IMR-90 (cell line): ENCODE results near the gene ROBO1. TPM values are rescaled to one million over a fixed set of nuclear protein-coding genes. Genes with fewer than 3 reads are reported as not detected.

Experiments used
- ATAC-seq: fragments of 200-7000 bp; cut with Tn5 transposase; 2 replicates; pipeline ENCODE4 v1.9.1; 2020; ENCODE audit warnings: low read depth, mild to moderate bottlenecking, moderate library complexity
- BruUV-seq: library from RNA; stranded (reverse); fragments of 400-500 nt; replicated peaks from 2 replicates; lab custom pipeline; 2021; lab: Mats Ljungman, UMichigan
- CTCF ChIA-PET: fragments of 300-600 bp; formaldehyde crosslinking; extraction: SDS; loops from one replicate; lab custom pipeline; 2021; ENCODE audit warnings: antibody characterized with exemption; lab: Yijun Ruan, JAX
- POLR2A ChIA-PET: fragments of 300-600 bp; sonication (Branson Sonifier 250); formaldehyde crosslinking; loops from one replicate; lab custom pipeline; 2022; ENCODE audit warnings: antibody characterized with exemption; ENCODE audit not compliant: unreplicated experiment; lab: Charles Lee
- DNase-seq: peaks from one replicate; pipeline ENCODE4 v3.0.0; 2013
- H2AFZ ChIP-seq: replicated peaks from 2 replicates; pipeline ENCODE3; 2013; ENCODE audit warnings: low read length, mild to moderate bottlenecking; ENCODE audit not compliant: poor library complexity
- H2AK5ac ChIP-seq: 2 replicates; pipeline ENCODE4 v1.6.1; 2013; ENCODE audit warnings: low read depth, low read length, inconsistent platforms
- H2AK9ac ChIP-seq: replicated peaks from 2 replicates; pipeline ENCODE3; 2013; ENCODE audit warnings: mild to moderate bottlenecking, low read depth, low read length, moderate library complexity; ENCODE audit not compliant: poor library complexity
- H2BK120ac ChIP-seq: 2 replicates; pipeline ENCODE4 v1.6.1; 2013; ENCODE audit warnings: low read depth, low read length, inconsistent platforms
- H2BK15ac ChIP-seq: 3 replicates; pipeline ENCODE4 v1.6.1; 2013; ENCODE audit warnings: low read depth, low read length, inconsistent platforms
- H2BK20ac ChIP-seq: 2 replicates; pipeline ENCODE4 v1.6.1; 2013; ENCODE audit warnings: low read depth, mild to moderate bottlenecking, inconsistent platforms, low read length, moderate library complexity
- H2BK5ac ChIP-seq: 2 replicates; pipeline ENCODE4 v1.6.1; 2013; ENCODE audit warnings: mild to moderate bottlenecking, low read depth, low read length, inconsistent platforms; ENCODE audit not compliant: poor library complexity, severe bottlenecking
- H3K14ac ChIP-seq: replicated peaks from 2 replicates; pipeline ENCODE4 v1.6.1; 2013; ENCODE audit warnings: low read depth, low read length, inconsistent platforms
- H3K18ac ChIP-seq: 2 replicates; pipeline ENCODE4 v1.6.1; 2013; ENCODE audit warnings: low read depth, low read length, control low read depth
- H3K23ac ChIP-seq: 2 replicates; pipeline ENCODE4 v1.6.1; 2013; ENCODE audit warnings: low read depth, low read length, inconsistent platforms
- H3K27ac ChIP-seq: 2 replicates; pipeline ENCODE4 v1.5.1; 2013; ENCODE audit warnings: mild to moderate bottlenecking, control low read depth, low read length; ENCODE audit not compliant: insufficient read depth
- H3K27me3 ChIP-seq: 2 replicates; pipeline ENCODE4 v1.6.1; 2013; ENCODE audit warnings: low read length; ENCODE audit not compliant: control insufficient read depth, insufficient read depth
- H3K36me3 ChIP-seq: 2 replicates; pipeline ENCODE4 v1.6.1; 2013; ENCODE audit warnings: low read length, mixed read lengths; ENCODE audit not compliant: control insufficient read depth, insufficient read depth
- H3K4ac ChIP-seq: 2 replicates; pipeline ENCODE4 v1.6.1; 2013; ENCODE audit warnings: low read depth, low read length, inconsistent platforms
- H3K4me1 ChIP-seq: 2 replicates; pipeline ENCODE4 v1.6.1; 2013; ENCODE audit warnings: low read length, mixed read lengths; ENCODE audit not compliant: control insufficient read depth, insufficient read depth
- H3K4me2 ChIP-seq: 2 replicates; pipeline ENCODE4 v1.6.1; 2013; ENCODE audit warnings: low read depth, mild to moderate bottlenecking, control low read depth, low read length, moderate library complexity
- H3K4me3 ChIP-seq: 2 replicates; pipeline ENCODE4 v1.5.1; 2013; ENCODE audit warnings: low read depth, mild to moderate bottlenecking, control low read depth, low read length, moderate library complexity; ENCODE audit not compliant: insufficient read depth
- H3K56ac ChIP-seq: 2 replicates; pipeline ENCODE4 v1.6.1; 2013; ENCODE audit warnings: low read length, inconsistent platforms; ENCODE audit not compliant: insufficient read depth; ENCODE audit errors: extremely low read depth
- H3K79me1 ChIP-seq, 2 experiments: 2 replicates each; pipeline ENCODE4 v1.6.1; 2013; ENCODE audit warnings: low read length in 2 of 2, inconsistent platforms in 1 of 2, low read depth in 1 of 2
- H3K9ac ChIP-seq: 2 replicates; pipeline ENCODE4 v1.6.1; 2013; ENCODE audit warnings: low read depth, low read length, control low read depth
- H3K9me1 ChIP-seq: 2 replicates; pipeline ENCODE4 v1.6.1; 2013; ENCODE audit warnings: low read length, inconsistent platforms; ENCODE audit not compliant: insufficient read depth
- H3K9me3 ChIP-seq: 2 replicates; pipeline ENCODE4 v1.6.1; 2013; ENCODE audit warnings: low read length; ENCODE audit not compliant: control insufficient read depth, insufficient read depth
- H4K20me1 ChIP-seq: 2 replicates; pipeline ENCODE4 v1.6.1; 2013; ENCODE audit warnings: low read length, inconsistent platforms; ENCODE audit not compliant: insufficient read depth
- H4K5ac ChIP-seq: 2 replicates; pipeline ENCODE4 v1.6.1; 2013; ENCODE audit warnings: mild to moderate bottlenecking, low read depth, low read length, control low read depth
- H4K8ac ChIP-seq, 2 experiments: 2 replicates each; pipeline ENCODE4 v1.6.1; 2013; ENCODE audit warnings: low read depth in 2 of 2, low read length in 2 of 2, control low read depth in 1 of 2, inconsistent platforms in 1 of 2
- H4K91ac ChIP-seq: 2 replicates; pipeline ENCODE4 v1.6.1; 2013; ENCODE audit warnings: low read depth, low read length, inconsistent platforms; ENCODE audit not compliant: insufficient read depth
- BHLHE40 ChIP-seq: fragments of 150-350 bp; IDR thresholded peaks from 2 replicates; pipeline ENCODE4 v1.6.1; 2016; ENCODE audit warnings: mild to moderate bottlenecking, low read depth, low read length
- CEBPB ChIP-seq: IDR thresholded peaks from 2 replicates; pipeline ENCODE4 v1.6.1; 2012; ENCODE audit warnings: low read depth, low read length, improper control_type of control experiment
- ELK1 ChIP-seq: fragments of 150-350 bp; IDR thresholded peaks from 2 replicates; pipeline ENCODE4 v1.6.1; 2016; ENCODE audit warnings: low read depth, mild to moderate bottlenecking, low read length, moderate library complexity, borderline replicate concordance
- MXI1 ChIP-seq: IDR thresholded peaks from 2 replicates; pipeline ENCODE4 v1.6.1; 2012; ENCODE audit warnings: low read depth, mild to moderate bottlenecking, low read length, moderate library complexity, borderline replicate concordance
- POLR2A ChIP-seq: IDR thresholded peaks from 2 replicates; pipeline ENCODE4 v1.6.1; 2012; ENCODE audit warnings: mild to moderate bottlenecking, low read depth, low read length
- RAD21 ChIP-seq: IDR thresholded peaks from 2 replicates; pipeline ENCODE4 v1.6.1; 2012; ENCODE audit warnings: low read length, improper control_type of control experiment
- RFX5 ChIP-seq: IDR thresholded peaks from 2 replicates; pipeline ENCODE4 v1.8.0; 2012; ENCODE audit warnings: low read depth, mild to moderate bottlenecking, low read length, moderate library complexity
- SMC3 ChIP-seq: fragments of 150-350 bp; IDR thresholded peaks from 2 replicates; pipeline ENCODE4 v1.6.1; 2016; ENCODE audit warnings: low read depth, mild to moderate bottlenecking, antibody characterized with exemption, low read length, moderate library complexity
- WGBS, 2 experiments: methylation state at CpG; one replicate each; pipeline versions ENCODE4 v1.1.5 to v1.1.7; 2013; ENCODE audit warnings: missing lambda C conversion rate in 2 of 2; ENCODE audit not compliant: insufficient read length in 1 of 2; ENCODE audit errors: extremely low coverage in 2 of 2; 5-methylcytosine and 5-hydroxymethylcytosine counted together
- dilution Hi-C: fragments of 300-500 bp; cut with HindIII; formaldehyde crosslinking; loops from one replicate; pipeline ENCODE4 v1.14.3; 2018; ENCODE audit warnings: low sequenced_read_pairs; ENCODE audit not compliant: unreplicated experiment
- in situ Hi-C: fragments of 300-500 bp; cut with MboI; formaldehyde crosslinking; loops from 3 replicates; pipeline ENCODE4 v1.14.3; 2019; ENCODE audit warnings: low sequenced_read_pairs, inconsistent platforms, mixed read lengths
- intact Hi-C: fragments of 100-400 bp; cut with micrococcal nuclease; formaldehyde crosslinking; loops from 2 replicates; pipeline ENCODE4 v1.10.0; 2022
- polyA plus RNA-seq, 3 experiments: library from polyadenylated mRNA; depleted of rRNA; stranded (reverse); fragments of >200 nt; gene quantifications; 2 replicates each; pipeline ENCODE4 v1.2.3, GENCODE V29; 2012; ENCODE audit warnings: low replicate concordance in 1 of 3
- total RNA-seq: library from RNA; depleted of rRNA; stranded (reverse); fragments of >200 nt; gene quantifications from 2 replicates; pipeline ENCODE4 v1.2.3, GENCODE V29; 2012

ROBO1 gene
- total and polyA plus RNA-seq, 2 of the 4 experiments (the other 2 are of a cell fraction) = 24.1 to 53.9 TPM

- no peaks in the 10 kb centered on the region for H3K4me1 ChIP-seq
- intact Hi-C loops (no loop called here), dilution Hi-C loops (no loop called here), in situ Hi-C loops (no loop called here)
- H3K4ac ChIP-seq = no peak overlapping the region
- H3K9me1 ChIP-seq = no peaks in the 10 kb centered on the region
- no peaks in the 10 kb centered on the region for H3K36me3 ChIP-seq
- POLR2A ChIA-PET = no interaction called here
- CTCF ChIA-PET = interaction anchor here (0.6 kb wide), 1 partner anchor 1643 kb away, joined by 6 read pairs; no protein-coding TSS in a partner anchor
- H2BK15ac ChIP-seq = no peak overlapping the region
- WGBS, 2 experiments = no CpG with 5 or more reads among the region's 2 CpGs
- TF ChIP-seq SMC3 (no peak), BHLHE40 (no peak), POLR2A (no peak), MXI1 (no peak), CEBPB (no peak), ELK1 (no peak), RFX5 (no peak), RAD21 (no peak)
- H3K4me2 ChIP-seq = no peak overlapping the region
- no peaks in the 10 kb centered on the region for H4K20me1 ChIP-seq
- 0 out of 2 replicates have a peak overlapping the region, but pooled peaks have one; percentile 13 for H2BK120ac ChIP-seq
- H4K8ac ChIP-seq = no peak overlapping the region
- H3K9me3 ChIP-seq = no peaks in the 10 kb centered on the region
- H3K27me3 ChIP-seq = no peaks in the 10 kb centered on the region
- H3K56ac ChIP-seq = no peak overlapping the region
- no peak overlapping the region for H3K27ac ChIP-seq
- H4K91ac ChIP-seq = no peak overlapping the region
- H3K14ac ChIP-seq = no peak overlapping the region
- no peak overlapping the region for H3K9ac ChIP-seq
- no peak overlapping the region for H2AK5ac ChIP-seq
- no peak overlapping the region for H3K23ac ChIP-seq
- H3K18ac ChIP-seq = no peak overlapping the region
- H2AFZ ChIP-seq = no peak overlapping the region
- H2BK20ac ChIP-seq = no peak overlapping the region
- H2AK9ac ChIP-seq = no peak overlapping the region
- peak; percentile 2 for DNase-seq
- no peak overlapping the region for H3K4me3 ChIP-seq
- H2BK5ac ChIP-seq = no peak overlapping the region
- no TSS peak for BruUV-seq
- H4K5ac ChIP-seq = no peak overlapping the region
- H3K79me1 ChIP-seq = no peaks in the 10 kb centered on the region
- no peak for ATAC-seq
Measured at GRCh38 chr3:79148786-79149185, 619.0 kb downstream of the ROBO1 start.
